ENCODE results near the gene CERS6.
A peak's percentile ranks its signal among the peaks of the same experiment; 100 is the strongest.

The CERS6 gene

GRCh38 chr2:168529054-168529833 lies 73.2 kb downstream of the CERS6 start:
- DNase-seq (ENCODE audit: low spot score): no peak
- Mint-ChIP-seq H3K36me3 (ENCODE audit: low read depth) (peaks cover 3% of the 10 kb centered on the region), H3K4me1 (ENCODE audit: low read depth) (peaks cover 15% of the 10 kb centered on the region), H3K27ac (no peak overlapping the region), H3K4me3 (no peak overlapping the region), H3K27me3 (ENCODE audit: low read depth) (no peaks in the 10 kb centered on the region), H3K9me3 (no peaks in the 10 kb centered on the region)

- Mint-ChIP-seq H3K36me3 (ENCODE audit: low read depth) (peaks cover 3% of the 10 kb centered on the region), H3K27ac (no peak overlapping the region), H3K4me1 (ENCODE audit: low read depth) (peaks cover 18% of the 10 kb centered on the region)
These were observed 74.0 kb downstream of the CERS6 start for GRCh38 chr2:168529900-168530561.

GRCh38 chr2:168530982-168531622 lies 75.0 kb downstream of the CERS6 start:
- Mint-ChIP-seq H3K36me3 (ENCODE audit: low read depth) (peaks cover 6% of the 10 kb centered on the region), H3K27me3 (ENCODE audit: low read depth) (no peaks in the 10 kb centered on the region), H3K27ac (no peak overlapping the region), H3K4me3 (no peak overlapping the region), H3K9me3 (no peaks in the 10 kb centered on the region), H3K4me1 (ENCODE audit: low read depth) (peaks cover 18% of the 10 kb centered on the region)
- DNase-seq (ENCODE audit: low spot score): no peak

More at GRCh38 chr2:168529900-168530561, 74.0 kb downstream of the CERS6 start:
- no peaks in the 10 kb centered on the region for H3K27me3 Mint-ChIP-seq (ENCODE audit: low read depth)
- no peaks in the 10 kb centered on the region for H3K9me3 Mint-ChIP-seq
- H3K4me3 Mint-ChIP-seq: no peak overlapping the region
- DNase-seq (ENCODE audit: low spot score): no peak

- H3K4me1 Mint-ChIP-seq (ENCODE audit: low read depth): peaks cover 35% of the 10 kb centered on the region
- H3K27me3 Mint-ChIP-seq (ENCODE audit: low read depth): no peaks in the 10 kb centered on the region
- H3K27ac Mint-ChIP-seq: no peak overlapping the region
- peaks cover 14% of the 10 kb centered on the region for H3K9me3 Mint-ChIP-seq
- DNase-seq (ENCODE audit: low spot score): no peak
- peaks cover 19% of the 10 kb centered on the region for H3K36me3 Mint-ChIP-seq (ENCODE audit: low read depth)
- H3K4me3 Mint-ChIP-seq: no peak overlapping the region
These were observed 78.9 kb downstream of the CERS6 start for GRCh38 chr2:168534926-168535325.

- Mint-ChIP-seq H3K27me3 (ENCODE audit: low read depth) (no peaks in the 10 kb centered on the region), H3K9me3 (peaks cover 34% of the 10 kb centered on the region), H3K27ac (no peak overlapping the region), H3K36me3 (ENCODE audit: low read depth) (peaks cover 40% of the 10 kb centered on the region), H3K4me1 (ENCODE audit: low read depth) (peaks cover 30% of the 10 kb centered on the region), H3K4me3 (no peak overlapping the region)
- DNase-seq (ENCODE audit: low spot score): no peak
These were observed 80.9 kb downstream of the CERS6 start for GRCh38 chr2:168536925-168537466.

GRCh38 chr2:168538133-168538532 lies 82.1 kb downstream of the CERS6 start:
- Mint-ChIP-seq H3K4me1 (ENCODE audit: low read depth) (peaks cover 28% of the 10 kb centered on the region), H3K9me3 (peaks cover 34% of the 10 kb centered on the region), H3K27me3 (ENCODE audit: low read depth) (no peaks in the 10 kb centered on the region), H3K36me3 (ENCODE audit: low read depth) (peaks cover 44% of the 10 kb centered on the region), H3K27ac (peak overlapping the region; percentile 31), H3K4me3 (no peak overlapping the region)
- DNase-seq (ENCODE audit: low spot score): no peak

- Mint-ChIP-seq H3K36me3 (ENCODE audit: low read depth) (peaks cover 44% of the 10 kb centered on the region), H3K4me3 (no peak overlapping the region), H3K9me3 (peaks cover 34% of the 10 kb centered on the region), H3K27me3 (ENCODE audit: low read depth) (no peaks in the 10 kb centered on the region), H3K4me1 (ENCODE audit: low read depth) (peaks cover 27% of the 10 kb centered on the region), H3K27ac (no peak overlapping the region)
- no peak for DNase-seq (ENCODE audit: low spot score)
These were observed 82.5 kb downstream of the CERS6 start for GRCh38 chr2:168538534-168538933.

- Mint-ChIP-seq H3K27me3 (ENCODE audit: low read depth) (no peaks in the 10 kb centered on the region), H3K4me1 (ENCODE audit: low read depth) (peaks cover 20% of the 10 kb centered on the region), H3K9me3 (peaks cover 34% of the 10 kb centered on the region), H3K36me3 (ENCODE audit: low read depth) (peaks cover 45% of the 10 kb centered on the region), H3K4me3 (no peak overlapping the region), H3K27ac (no peak overlapping the region)
- DNase-seq (ENCODE audit: low spot score): no peak
These were observed 83.9 kb downstream of the CERS6 start for GRCh38 chr2:168539945-168540344.

GRCh38 chr2:168541858-168542257 lies 85.8 kb downstream of the CERS6 start:
- Mint-ChIP-seq H3K36me3 (ENCODE audit: low read depth) (peaks cover 42% of the 10 kb centered on the region), H3K27me3 (ENCODE audit: low read depth) (no peaks in the 10 kb centered on the region), H3K4me3 (no peak overlapping the region), H3K4me1 (ENCODE audit: low read depth) (peaks cover 22% of the 10 kb centered on the region), H3K27ac (no peak overlapping the region), H3K9me3 (peaks cover 34% of the 10 kb centered on the region)
- DNase-seq (ENCODE audit: low spot score): no peak

- Mint-ChIP-seq H3K36me3 (ENCODE audit: low read depth) (peaks cover 41% of the 10 kb centered on the region), H3K27ac (no peak overlapping the region), H3K4me3 (no peak overlapping the region), H3K4me1 (ENCODE audit: low read depth) (peaks cover 13% of the 10 kb centered on the region), H3K9me3 (peaks cover 34% of the 10 kb centered on the region), H3K27me3 (ENCODE audit: low read depth) (no peaks in the 10 kb centered on the region)
- no peak for DNase-seq (ENCODE audit: low spot score)
These were observed 87.0 kb downstream of the CERS6 start for GRCh38 chr2:168543037-168543436.

- H3K4me3 Mint-ChIP-seq: no peak overlapping the region
- H3K36me3 Mint-ChIP-seq (ENCODE audit: low read depth): peaks cover 38% of the 10 kb centered on the region
- no peak for DNase-seq (ENCODE audit: low spot score)
These were observed 87.9 kb downstream of the CERS6 start for GRCh38 chr2:168543935-168544334.

GRCh38 chr2:168545439-168546082 lies 89.5 kb downstream of the CERS6 start:
- peaks cover 33% of the 10 kb centered on the region for H3K36me3 Mint-ChIP-seq (ENCODE audit: low read depth)

More at GRCh38 chr2:168543935-168544334, 87.9 kb downstream of the CERS6 start:
- Mint-ChIP-seq H3K27me3 (ENCODE audit: low read depth) (no peaks in the 10 kb centered on the region), H3K27ac (no peak overlapping the region), H3K4me1 (ENCODE audit: low read depth) (peaks cover 7% of the 10 kb centered on the region), H3K9me3 (peaks cover 27% of the 10 kb centered on the region)

GRCh38 chr2:168550670-168551069 lies 94.6 kb downstream of the CERS6 start:
- Mint-ChIP-seq H3K36me3 (ENCODE audit: low read depth) (peaks cover 20% of the 10 kb centered on the region), H3K27ac (no peak overlapping the region), H3K9me3 (no peaks in the 10 kb centered on the region), H3K27me3 (ENCODE audit: low read depth) (no peaks in the 10 kb centered on the region), H3K4me1 (ENCODE audit: low read depth) (peaks cover 10% of the 10 kb centered on the region), H3K4me3 (no peak overlapping the region)
- no peak for DNase-seq (ENCODE audit: low spot score)

More at GRCh38 chr2:168545439-168546082, 89.5 kb downstream of the CERS6 start:
- no peak overlapping the region for H3K4me3 Mint-ChIP-seq
- no peaks in the 10 kb centered on the region for H3K27me3 Mint-ChIP-seq (ENCODE audit: low read depth)
- peaks cover 7% of the 10 kb centered on the region for H3K4me1 Mint-ChIP-seq (ENCODE audit: low read depth)
- H3K27ac Mint-ChIP-seq: no peak overlapping the region
- peaks cover 13% of the 10 kb centered on the region for H3K9me3 Mint-ChIP-seq
- DNase-seq (ENCODE audit: low spot score): no peak
